NCI-H2107 treated with DMSO at 0.1 percent for 48 hours (cell line): Measurements from ENCODE around the gene NELL2.
A peak's percentile ranks its signal among the peaks of the same experiment; 100 is the strongest.

Experiments used
- DNase-seq: peaks from one replicate; lab custom pipeline; 2025; ENCODE audit not compliant: unreplicated experiment; lab: John Stamatoyannopoulos, UW

The NELL2 gene

DNA sequence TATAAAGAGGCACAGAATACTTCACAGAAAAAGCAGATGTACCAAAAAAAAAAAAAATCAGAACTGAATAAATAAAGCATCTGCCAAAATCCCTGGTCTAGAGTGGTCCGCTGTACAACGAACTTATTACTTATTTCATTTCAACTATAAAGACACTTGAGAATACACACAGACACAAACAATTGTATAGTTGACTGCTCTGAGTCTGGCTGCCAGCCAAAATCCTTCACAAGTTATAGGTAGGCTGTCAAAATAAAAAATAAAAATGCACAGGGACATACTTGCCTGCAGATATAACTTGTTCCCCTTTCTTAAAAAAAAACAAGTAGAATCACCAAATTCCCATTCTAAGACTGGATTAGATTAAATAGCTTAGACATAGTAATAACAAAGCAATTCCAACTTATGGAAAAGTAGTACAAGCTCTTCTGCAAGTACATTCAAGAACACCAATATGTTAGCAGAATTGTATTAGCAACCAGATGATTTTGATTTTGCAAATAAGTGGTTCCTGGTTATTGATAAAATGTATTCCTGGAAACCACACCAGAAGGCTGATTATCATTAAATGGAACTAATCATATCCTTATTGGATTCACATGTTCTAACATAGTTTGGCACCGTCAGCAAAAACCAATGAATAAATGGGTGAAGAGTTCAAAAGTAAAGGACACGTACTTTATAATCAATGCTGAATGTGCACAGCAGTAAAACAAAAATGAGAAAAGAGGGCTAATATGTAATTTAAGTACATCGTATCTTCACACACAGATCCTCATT lies 248.5 kb downstream of the NELL2 start:
- DNase-seq, result peak; percentile 41

DNA sequence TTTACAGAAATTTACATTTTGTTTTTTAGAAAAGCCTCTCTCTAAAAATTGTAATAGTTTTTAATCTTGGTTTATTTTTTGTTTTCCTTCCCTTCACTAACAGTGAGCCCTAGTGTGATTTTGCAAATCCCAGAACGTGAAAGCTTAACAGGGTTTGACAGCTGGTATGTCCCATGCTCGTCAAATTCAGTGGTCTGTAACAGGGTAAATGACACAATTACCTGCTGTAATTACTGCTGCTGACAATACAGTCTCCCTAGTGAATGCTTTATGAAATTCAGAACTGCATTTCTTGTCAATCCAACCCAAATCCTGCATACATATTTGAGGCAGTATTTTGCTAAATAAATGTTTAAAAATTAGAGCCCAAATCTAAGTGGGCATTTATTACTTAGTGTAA lies 249.2 kb downstream of the NELL2 start:
- peak; percentile 25 for DNase-seq

GRCh38 chr12:44618946-44619345 lies 257.2 kb downstream of the NELL2 start:
- DNase-seq, result peak; percentile 77

GRCh38 chr12:44616402-44616801 lies 259.7 kb downstream of the NELL2 start:
- peak; percentile 50 for DNase-seq

GRCh38 chr12:44611538-44611937 lies 264.6 kb downstream of the NELL2 start:
- no peak for DNase-seq

GRCh38 chr12:44603701-44604100 lies 272.4 kb downstream of the NELL2 start:
- no peak for DNase-seq

GRCh38 chr12:44592626-44593025 lies 283.5 kb downstream of the NELL2 start:
- no peak for DNase-seq

GRCh38 chr12:44589697-44590096 lies 286.4 kb downstream of the NELL2 start:
- DNase-seq, result peak; percentile 76

DNA sequence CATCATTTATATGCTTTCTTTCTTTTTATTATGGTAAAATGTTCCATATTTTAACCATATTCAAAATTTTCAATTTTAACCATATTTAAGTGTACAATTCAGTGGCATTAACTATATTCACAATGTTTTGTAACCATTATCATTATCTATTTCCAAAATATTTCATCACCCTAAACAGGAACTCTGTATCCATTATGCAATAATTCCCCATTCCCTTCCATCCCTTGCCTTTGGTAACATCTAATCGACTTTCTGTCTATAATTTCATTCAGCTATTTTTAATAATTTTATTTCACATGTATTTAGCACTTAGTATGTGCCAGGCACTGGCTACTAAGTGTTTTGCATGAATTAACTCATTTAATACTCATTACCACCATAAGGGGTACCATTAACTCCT lies 287.5 kb downstream of the NELL2 start:
- DNase-seq, result no peak

DNA sequence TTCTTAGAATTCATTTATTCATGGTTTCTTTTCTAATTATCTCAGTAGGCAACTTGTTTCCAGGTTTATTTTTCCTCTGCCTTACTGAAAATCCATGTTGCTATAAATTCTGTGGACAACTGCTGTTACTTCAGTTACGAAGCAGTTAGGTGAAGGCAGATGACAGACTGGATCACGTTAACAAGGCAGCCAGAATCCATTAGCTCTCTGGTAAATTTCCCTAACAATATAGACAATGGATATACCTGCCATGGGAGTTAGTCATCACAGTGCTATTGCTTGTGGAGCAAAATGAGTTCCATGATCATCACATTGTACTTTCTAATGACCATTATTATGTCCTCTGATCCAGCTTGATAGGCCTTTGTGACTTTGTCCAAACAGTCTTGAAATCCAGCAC lies 291.5 kb downstream of the NELL2 start:
- no peak for DNase-seq

GRCh38 chr12:44582521-44582920 lies 293.6 kb downstream of the NELL2 start:
- no peak for DNase-seq

- DNase-seq, result no peak
Observed at GRCh38 chr12:44581642-44582242, 294.4 kb downstream of the NELL2 start.

- DNase-seq, result no peak
Observed at GRCh38 chr12:44574586-44574985, 301.5 kb downstream of the NELL2 start.

DNA sequence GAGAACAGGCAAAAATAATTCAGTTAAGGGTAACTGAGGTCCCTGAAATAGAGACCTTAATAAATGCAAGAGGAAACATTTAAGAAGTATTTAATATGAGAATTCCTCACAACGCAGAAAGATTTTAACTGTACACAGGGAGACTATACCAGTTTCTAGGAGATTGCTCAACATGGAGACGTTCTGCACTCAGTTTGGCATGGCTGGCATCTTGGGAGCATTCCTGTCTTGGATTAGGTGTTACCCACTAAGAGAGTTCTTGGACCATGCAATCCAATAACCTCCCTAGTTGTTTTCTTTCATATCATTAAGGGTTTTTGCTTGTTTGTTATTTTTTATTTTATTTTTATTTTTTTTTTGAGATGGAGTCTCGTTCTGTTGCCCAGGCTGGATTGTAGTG lies 302.4 kb downstream of the NELL2 start:
- DNase-seq, result no peak

DNA sequence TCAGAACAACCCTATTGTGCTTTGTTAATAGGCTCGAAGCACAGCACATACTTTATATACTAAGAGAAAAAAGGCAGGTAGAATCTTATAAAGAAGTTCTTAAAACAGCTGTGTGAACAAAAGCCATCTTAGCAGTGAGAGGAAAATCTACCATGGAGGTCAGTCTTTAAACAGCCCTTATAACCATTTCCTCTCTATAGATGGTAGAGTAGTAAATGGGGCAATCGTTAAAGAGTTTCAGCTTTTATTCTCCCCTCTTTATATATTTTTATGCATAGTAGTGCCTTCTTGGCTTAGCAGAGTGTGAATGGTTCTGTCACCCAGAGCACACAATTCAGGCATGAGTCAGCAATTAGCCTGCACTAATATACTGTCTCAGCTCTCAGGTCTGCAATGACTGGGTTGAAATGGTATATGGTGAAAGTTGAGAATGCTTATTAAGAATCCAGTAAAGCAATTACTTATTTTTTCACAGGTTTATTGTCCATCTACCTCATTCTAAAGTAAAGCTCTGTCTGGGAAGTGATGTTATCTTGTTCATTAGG lies 305.0 kb downstream of the NELL2 start:
- DNase-seq, result no peak

DNA sequence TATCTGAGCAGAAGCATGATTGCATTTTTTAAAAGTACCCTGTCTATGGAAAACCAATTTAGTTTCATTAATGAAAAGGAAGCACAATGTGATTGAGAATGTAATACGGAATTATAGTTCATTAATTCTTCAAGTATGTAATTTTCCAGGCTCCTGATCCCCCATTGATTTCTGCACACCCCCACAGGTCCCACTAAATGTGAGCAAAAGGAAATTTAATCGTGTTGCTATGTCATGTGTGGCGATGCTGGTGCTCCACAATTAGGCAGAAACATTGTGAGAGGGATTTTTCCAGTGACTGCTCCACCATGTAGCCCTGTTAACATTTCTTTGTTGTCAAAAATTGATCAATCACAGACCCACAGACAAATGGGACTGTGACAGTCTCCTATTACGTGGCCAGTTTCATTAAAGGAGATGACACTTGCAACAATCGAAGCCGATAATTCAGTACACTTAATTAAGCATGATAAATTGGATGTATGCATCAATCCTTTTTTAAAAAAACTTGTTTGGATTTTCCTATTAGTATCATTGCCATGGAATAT lies 306.0 kb downstream of the NELL2 start:
- no peak for DNase-seq

DNA sequence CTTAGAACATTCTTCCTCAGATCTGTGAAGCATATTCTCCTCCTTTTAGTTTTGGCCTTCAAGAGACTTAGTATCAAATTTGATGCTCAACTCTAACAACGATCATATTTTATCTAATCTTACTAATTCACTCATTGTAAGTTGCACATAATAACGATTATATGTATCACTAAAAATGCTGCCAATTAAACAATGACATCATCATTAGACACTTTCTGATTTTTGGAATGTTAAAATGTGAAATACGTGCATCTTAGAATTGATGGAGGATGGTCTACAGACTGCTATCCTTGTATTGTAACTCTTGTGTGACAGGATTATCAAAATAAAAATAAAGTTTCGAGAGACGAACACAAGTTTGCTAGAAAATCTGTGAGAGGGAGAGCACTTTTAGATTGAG lies 311.0 kb downstream of the NELL2 start:
- DNase-seq, result no peak

GRCh38 chr12:44563486-44563885 lies 312.6 kb downstream of the NELL2 start:
- no peak for DNase-seq

DNA sequence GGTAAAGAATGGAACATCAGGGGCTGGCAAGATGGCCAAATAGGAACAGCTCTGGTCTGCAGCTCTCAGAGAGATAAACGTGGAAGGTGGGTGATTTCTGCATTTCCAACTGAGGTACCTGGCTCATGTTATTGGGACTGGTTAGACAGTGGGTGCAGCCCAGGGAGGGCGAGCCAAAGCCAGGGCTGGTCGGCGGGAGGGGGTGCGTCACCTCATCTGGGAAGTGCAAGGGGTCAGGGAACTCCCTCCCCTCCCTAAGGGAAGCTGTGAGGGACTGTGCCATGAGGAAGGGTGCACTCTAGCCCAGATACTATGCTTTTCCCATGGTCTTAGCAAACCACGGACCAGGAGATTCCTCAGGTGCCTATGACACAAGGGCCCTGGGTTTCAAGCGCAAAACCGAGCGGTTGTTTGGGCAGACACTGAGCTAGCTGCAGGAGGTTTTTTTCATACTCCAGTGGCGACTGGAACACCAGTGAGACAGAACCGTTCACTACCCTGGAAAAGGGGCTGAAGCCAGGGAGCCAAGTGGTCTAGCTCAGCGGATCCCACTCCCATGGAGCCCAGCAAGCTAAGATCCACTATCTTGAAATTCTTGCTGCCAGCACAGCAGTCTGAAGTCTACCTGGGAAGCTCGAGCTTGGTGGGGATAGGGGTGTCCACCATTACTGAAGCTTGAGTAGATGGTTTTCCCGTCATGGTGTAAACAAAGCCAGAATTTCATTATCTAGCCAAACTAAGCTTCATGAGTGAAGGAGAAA lies 317.6 kb downstream of the NELL2 start:
- no peak for DNase-seq

DNA sequence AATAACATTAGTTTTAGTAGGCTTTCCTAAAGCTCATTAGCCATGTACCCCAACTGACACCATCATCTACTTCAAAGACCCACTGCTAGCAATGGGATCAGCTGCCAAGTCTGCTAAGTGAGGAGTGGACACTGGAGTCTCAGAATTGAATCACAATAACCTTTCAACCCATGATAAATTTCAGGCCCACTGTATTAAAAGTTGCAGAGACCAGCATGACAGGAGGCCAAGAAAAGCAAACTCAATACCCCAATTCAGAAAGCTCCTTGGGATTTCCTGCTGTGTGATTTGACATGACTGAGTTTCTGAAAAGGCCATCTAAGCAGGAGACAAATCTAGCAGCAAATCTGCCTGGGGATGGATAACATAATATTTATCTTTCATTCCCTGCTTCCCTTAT lies 320.7 kb downstream of the NELL2 start:
- DNase-seq, result no peak

DNA sequence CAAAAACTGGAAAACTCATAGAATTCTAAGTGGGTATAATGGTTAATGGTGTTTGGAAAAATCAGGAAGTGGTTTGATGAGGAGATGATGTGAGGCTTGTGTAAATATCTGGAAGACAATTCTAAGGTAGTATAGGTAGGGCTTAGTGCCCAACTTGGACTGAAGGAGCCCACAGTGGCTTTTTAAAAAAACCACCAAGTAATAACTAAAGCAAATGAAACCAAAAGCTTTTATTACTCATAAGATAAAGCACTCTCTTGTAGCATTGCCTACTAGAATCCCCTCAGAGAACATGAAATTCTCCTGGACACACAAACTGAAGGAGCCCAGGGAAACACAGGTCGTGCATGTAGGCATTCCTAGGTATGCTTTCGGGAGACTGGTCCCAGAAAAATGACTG lies 324.5 kb downstream of the NELL2 start:
- no peak for DNase-seq

- no peak for DNase-seq
Observed at GRCh38 chr12:44550377-44550776, 325.7 kb downstream of the NELL2 start.
